ENCODE data around the gene PCCB. TPM values are rescaled to one million over a fixed set of nuclear protein-coding genes. Genes with fewer than 3 reads are reported as not detected.
A peak's percentile ranks its signal among the peaks of the same experiment; 100 is the strongest.

Gene PCCB
- total RNA-seq, 1 experiment from 2014 or later = 69.0 TPM

- no peak for TF ChIP-seq ETV6 (CRISPR knock-in tag; IDR thresholded peaks at IDR 0.05)
- no peak for TF ChIP-seq ZNF317 (CRISPR knock-in tag; IDR thresholded peaks at IDR 0.05; ENCODE audit: borderline replicate concordance, low read depth)
These were observed 31.9 kb downstream of the PCCB start (continued) for GRCh38 chr3:136281966-136282520.

- H3K27ac Mint-ChIP-seq = 0 out of 2 replicates have a peak overlapping the region, but pooled peaks have one; percentile 8
- no peak for ATAC-seq
- H3K4me1 Mint-ChIP-seq = peaks cover 10% of the 10 kb centered on the region
- peaks cover 16% of the 10 kb centered on the region for H3K9me3 Mint-ChIP-seq
- peaks cover 47% of the 10 kb centered on the region for H3K36me3 Mint-ChIP-seq
- no peak overlapping the region for H3K4me3 Mint-ChIP-seq
- DNase-seq (ENCODE audit: low spot score) = no peak
- ChIA-PET POLR2A (no interaction called here), CTCF (no interaction called here)
- TF ChIP-seq NR3C1 (CRISPR knock-in tag; conservative IDR thresholded peaks at IDR 0.05; ENCODE audit: low read depth) (no peak), FOXP1 (CRISPR knock-in tag; IDR thresholded peaks at IDR 0.05; ENCODE audit: borderline replicate concordance) (no peak), NFATC4 (CRISPR knock-in tag; IDR thresholded peaks at IDR 0.05) (no peak), PRRX2 (CRISPR knock-in tag; IDR thresholded peaks at IDR 0.05) (no peak), CBFB (CRISPR knock-in tag; IDR thresholded peaks at IDR 0.05; ENCODE audit: low read depth) (no peak), ZNF416 (CRISPR knock-in tag; IDR thresholded peaks at IDR 0.05) (no peak), SOX15 (CRISPR knock-in tag; IDR thresholded peaks at IDR 0.05) (no peak), NFE2L1 (CRISPR knock-in tag; IDR thresholded peaks at IDR 0.05) (no peak), ELF4 (CRISPR knock-in tag; IDR thresholded peaks at IDR 0.05; ENCODE audit: low read depth) (no peak), E2F5 (CRISPR knock-in tag; IDR thresholded peaks at IDR 0.05) (no peak), USF2 (CRISPR knock-in tag; IDR thresholded peaks at IDR 0.05) (no peak), OVOL2 (CRISPR knock-in tag; IDR thresholded peaks at IDR 0.05; ENCODE audit: borderline replicate concordance) (no peak), ATF3 (CRISPR knock-in tag; conservative IDR thresholded peaks at IDR 0.05) (no peak), ATF6 (CRISPR knock-in tag; IDR thresholded peaks at IDR 0.05) (no peak), HMGXB4 (CRISPR knock-in tag; IDR thresholded peaks at IDR 0.05) (no peak)
- H3K27me3 Mint-ChIP-seq (ENCODE audit: low read depth) = no peaks in the 10 kb centered on the region
These were observed 33.5 kb downstream of the PCCB start for GRCh38 chr3:136283627-136284026.

GRCh38 chr3:136291302-136291701 is 41.2 kb downstream of the PCCB start:
- Mint-ChIP-seq H3K27me3 (ENCODE audit: low read depth) (no peaks in the 10 kb centered on the region), H3K4me3 (no peak overlapping the region), H3K9me3 (no peaks in the 10 kb centered on the region), H3K27ac (no peak overlapping the region; the same call in 1 of the 2 replicates), H3K36me3 (peaks cover 33% of the 10 kb centered on the region), H3K4me1 (no peaks in the 10 kb centered on the region)
- ChIA-PET CTCF (no interaction called here), POLR2A (no interaction called here)
- ATAC-seq (no peak), DNase-seq (ENCODE audit: low spot score) (no peak)
- no peak for TF ChIP-seq ERG (CRISPR knock-in tag; IDR thresholded peaks at IDR 0.05)
- TF ChIP-seq PRRX2 (CRISPR knock-in tag; IDR thresholded peaks at IDR 0.05) = no peak
- no peak for TF ChIP-seq JAZF1 (CRISPR knock-in tag; IDR thresholded peaks at IDR 0.05)
- no peak for TF ChIP-seq NR1H2 (CRISPR knock-in tag; IDR thresholded peaks at IDR 0.05)
- TF ChIP-seq ZNF219 (CRISPR knock-in tag; IDR thresholded peaks at IDR 0.05; ENCODE audit: borderline replicate concordance) = no peak
- no peak for TF ChIP-seq FOXK1 (CRISPR knock-in tag; IDR thresholded peaks at IDR 0.05)
- no peak for TF ChIP-seq ZNF317 (CRISPR knock-in tag; IDR thresholded peaks at IDR 0.05; ENCODE audit: borderline replicate concordance, low read depth)
- TF ChIP-seq PRDM15 (CRISPR knock-in tag; IDR thresholded peaks at IDR 0.05) = no peak
